HepG2 (cell line): Measurements from ENCODE around the gene ELF2. TPM values are rescaled to one million over a fixed set of nuclear protein-coding genes. Genes with fewer than 3 reads are reported as not detected.
A peak's percentile ranks its signal among the peaks of the same experiment; 100 is the strongest.

Experiments used
- AFF4 ChIP-seq: sonication (generic); formaldehyde crosslinking; IDR thresholded peaks from 2 replicates; pipeline ENCODE4 v1.4.0; 2020; ENCODE audit warnings: missing genetic modification reagents
- LCORL ChIP-seq, 2 experiments: fragments of 450-650 bp in 1 of 2; sonication (generic) in 1 of 2; formaldehyde crosslinking in 1 of 2; IDR thresholded peaks; 2 replicates each; pipeline versions ENCODE4 v1.5.0 to v1.6.1; 2017 to 2020; ENCODE audit warnings: antibody characterized with exemption in 1 of 2, missing genetic modification reagents in 1 of 2
- NR3C1 ChIP-seq: sonication (generic); formaldehyde crosslinking; IDR thresholded peaks from 2 replicates; pipeline ENCODE4 v1.4.0; 2020; ENCODE audit warnings: missing genetic modification reagents
- PHB2 ChIP-seq: fragments of 450-650 bp; IDR thresholded peaks from 2 replicates; pipeline ENCODE4 v1.6.1; 2018; ENCODE audit not compliant: partially characterized antibody
- ZNF362 ChIP-seq: sonication (generic); formaldehyde crosslinking; IDR thresholded peaks from 2 replicates; pipeline ENCODE4 v1.4.0; 2020; ENCODE audit warnings: missing genetic modification reagents, mild to moderate bottlenecking, borderline replicate concordance
- ZNF879 ChIP-seq: sonication (generic); formaldehyde crosslinking; IDR thresholded peaks from 2 replicates; pipeline ENCODE4 v1.8.1; 2023; ENCODE audit warnings: missing genetic modification reagents
- ZSCAN30 ChIP-seq: sonication (generic); formaldehyde crosslinking; IDR thresholded peaks from 2 replicates; pipeline ENCODE4 v1.5.0; 2020; ENCODE audit warnings: mild to moderate bottlenecking, missing genetic modification reagents
- ZSCAN31 ChIP-seq: sonication (generic); formaldehyde crosslinking; IDR thresholded peaks from 2 replicates; pipeline ENCODE4 v1.5.0; 2020; ENCODE audit warnings: low read depth, mild to moderate bottlenecking, missing genetic modification reagents
- polyA plus RNA-seq, 8 experiments: library from polyadenylated mRNA; depleted of rRNA in 3 of 8; stranded (reverse) in 7 of 8; unstranded in 1 of 8; fragments of >200 nt; fragmentation: Illumina TruSeq in 4 of 8; extraction: Trizol in 4 of 8; gene quantifications; 2 replicates each; pipeline versions ENCODE4 v1.2.1 to v1.2.3, GENCODE V29; 2011 to 2016; ENCODE audit warnings: low read depth in 4 of 8, missing spikeins in 1 of 8, mixed read lengths in 1 of 8; ENCODE audit not compliant: insufficient read depth in 1 of 8
- total RNA-seq, 5 experiments: library from RNA; depleted of rRNA; stranded (reverse); fragments of >200 nt; fragmentation: Illumina TruSeq; extraction: Trizol; gene quantifications; 2 replicates each; pipeline ENCODE4 v1.2.3, GENCODE V29; 2016; ENCODE audit warnings: low read depth in 1 of 5
- TF ChIP-seq, protein P1 (sequence below): IDR thresholded peaks from 2 replicates; pipeline ENCODE4 v1.6.1; 2012; ENCODE audit warnings: low read length, improper control_type of control experiment

Gene ELF2
- total and polyA plus RNA-seq, 2 of the 13 experiments (the other 11 are each of a cell fraction or from before 2014, with no cell fraction given): 28.6 to 35.4 TPM

- TF ChIP-seq, protein P1, sequence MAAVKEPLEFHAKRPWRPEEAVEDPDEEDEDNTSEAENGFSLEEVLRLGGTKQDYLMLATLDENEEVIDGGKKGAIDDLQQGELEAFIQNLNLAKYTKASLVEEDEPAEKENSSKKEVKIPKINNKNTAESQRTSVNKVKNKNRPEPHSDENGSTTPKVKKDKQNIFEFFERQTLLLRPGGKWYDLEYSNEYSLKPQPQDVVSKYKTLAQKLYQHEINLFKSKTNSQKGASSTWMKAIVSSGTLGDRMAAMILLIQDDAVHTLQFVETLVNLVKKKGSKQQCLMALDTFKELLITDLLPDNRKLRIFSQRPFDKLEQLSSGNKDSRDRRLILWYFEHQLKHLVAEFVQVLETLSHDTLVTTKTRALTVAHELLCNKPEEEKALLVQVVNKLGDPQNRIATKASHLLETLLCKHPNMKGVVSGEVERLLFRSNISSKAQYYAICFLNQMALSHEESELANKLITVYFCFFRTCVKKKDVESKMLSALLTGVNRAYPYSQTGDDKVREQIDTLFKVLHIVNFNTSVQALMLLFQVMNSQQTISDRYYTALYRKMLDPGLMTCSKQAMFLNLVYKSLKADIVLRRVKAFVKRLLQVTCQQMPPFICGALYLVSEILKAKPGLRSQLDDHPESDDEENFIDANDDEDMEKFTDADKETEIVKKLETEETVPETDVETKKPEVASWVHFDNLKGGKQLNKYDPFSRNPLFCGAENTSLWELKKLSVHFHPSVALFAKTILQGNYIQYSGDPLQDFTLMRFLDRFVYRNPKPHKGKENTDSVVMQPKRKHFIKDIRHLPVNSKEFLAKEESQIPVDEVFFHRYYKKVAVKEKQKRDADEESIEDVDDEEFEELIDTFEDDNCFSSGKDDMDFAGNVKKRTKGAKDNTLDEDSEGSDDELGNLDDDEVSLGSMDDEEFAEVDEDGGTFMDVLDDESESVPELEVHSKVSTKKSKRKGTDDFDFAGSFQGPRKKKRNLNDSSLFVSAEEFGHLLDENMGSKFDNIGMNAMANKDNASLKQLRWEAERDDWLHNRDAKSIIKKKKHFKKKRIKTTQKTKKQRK: no peak
- no peak for TF ChIP-seq LCORL (IDR thresholded peaks at IDR 0.05)
- peak; percentile 80 for TF ChIP-seq LCORL (CRISPR knock-in tag; IDR thresholded peaks at IDR 0.05)
- no peak for TF ChIP-seq NR3C1 (CRISPR knock-in tag)
- no peak for TF ChIP-seq ZNF362 (CRISPR knock-in tag)
- no peak for TF ChIP-seq ZNF879 (CRISPR knock-in tag)
- TF ChIP-seq AFF4 (CRISPR knock-in tag): no peak
- TF ChIP-seq ZSCAN31 (CRISPR knock-in tag): peak; percentile 59; the same call in 1 of the 2 replicates
- TF ChIP-seq PHB2: no peak
- no peak for TF ChIP-seq ZSCAN30 (CRISPR knock-in tag)
Measured at GRCh38 chr4:139083956-139084803, 92.8 kb downstream of the ELF2 start (continued).
